T-helper 1 cell (primary cell): Measurements from ENCODE around the gene C2CD2.
"Not testable (repeated sequence)": the region's sequence is repeated elsewhere in the genome, so short reads cannot be mapped to it uniquely, and the experiment has no call there.

Experiments
- DNase-seq, 5 donors: peaks; one replicate each; pipeline ENCODE4 v3.0.0-alpha.2; 2012 to 2020

The C2CD2 gene

DNA sequence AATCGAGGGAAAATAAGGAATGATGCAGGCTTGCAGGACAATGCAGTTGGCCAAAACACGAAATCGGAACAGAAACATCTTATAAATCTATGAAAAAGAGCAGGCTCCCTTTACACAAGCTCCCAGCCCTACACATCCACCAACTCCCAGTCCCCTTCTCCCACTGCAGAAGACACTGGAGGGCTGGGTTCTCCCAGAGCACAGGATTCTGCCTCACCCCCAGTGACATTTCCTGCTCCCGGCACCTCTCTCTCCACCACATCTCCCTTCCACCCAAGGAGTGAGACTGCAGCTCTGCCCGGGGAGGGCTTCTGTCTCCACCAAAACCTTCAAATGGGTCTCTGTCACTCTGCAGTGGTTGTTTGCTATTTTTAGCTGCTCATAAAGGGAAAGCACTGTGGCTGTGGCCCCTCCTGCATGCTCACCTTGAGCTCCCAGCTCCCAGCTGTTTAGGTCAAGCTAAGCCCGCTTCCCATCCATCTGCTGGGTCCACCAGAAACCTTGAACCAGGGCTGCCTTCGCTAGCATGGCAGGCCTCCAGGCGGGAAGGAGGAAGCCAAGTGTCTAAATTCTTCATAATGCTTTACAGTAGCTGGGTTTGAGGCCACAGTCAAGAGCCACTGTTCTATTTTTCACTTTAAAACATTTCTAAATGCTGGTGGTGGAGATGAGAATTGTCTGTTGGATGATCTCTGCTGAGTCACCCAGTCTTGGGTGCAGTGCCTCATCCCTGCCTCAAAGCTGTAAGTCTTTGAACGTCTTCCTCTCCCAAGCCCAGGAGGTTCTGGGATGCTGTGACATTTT, 3.3 kb upstream of the C2CD2 start:
- DNase-seq, result no peak

DNA sequence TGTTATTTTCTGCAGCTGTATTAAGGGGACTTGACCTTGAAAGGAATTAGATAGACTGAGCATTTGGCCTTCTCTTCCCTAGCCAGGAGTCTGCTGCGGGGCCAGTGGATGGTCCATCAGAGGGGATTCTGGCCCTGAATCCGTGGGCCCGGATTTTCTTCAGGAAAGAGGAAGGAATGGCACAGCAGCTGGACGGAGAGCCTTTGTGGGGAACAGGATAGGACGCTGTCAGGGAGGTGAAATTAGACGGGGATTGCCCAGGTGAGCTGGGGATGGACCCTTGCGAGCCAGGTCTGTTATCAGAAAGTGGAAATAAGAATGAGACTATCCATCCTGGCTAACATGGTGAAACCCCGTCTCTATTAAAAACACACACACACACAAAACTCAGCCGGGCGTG, 1.7 kb upstream of the C2CD2 start:
- no peak for DNase-seq

DNA sequence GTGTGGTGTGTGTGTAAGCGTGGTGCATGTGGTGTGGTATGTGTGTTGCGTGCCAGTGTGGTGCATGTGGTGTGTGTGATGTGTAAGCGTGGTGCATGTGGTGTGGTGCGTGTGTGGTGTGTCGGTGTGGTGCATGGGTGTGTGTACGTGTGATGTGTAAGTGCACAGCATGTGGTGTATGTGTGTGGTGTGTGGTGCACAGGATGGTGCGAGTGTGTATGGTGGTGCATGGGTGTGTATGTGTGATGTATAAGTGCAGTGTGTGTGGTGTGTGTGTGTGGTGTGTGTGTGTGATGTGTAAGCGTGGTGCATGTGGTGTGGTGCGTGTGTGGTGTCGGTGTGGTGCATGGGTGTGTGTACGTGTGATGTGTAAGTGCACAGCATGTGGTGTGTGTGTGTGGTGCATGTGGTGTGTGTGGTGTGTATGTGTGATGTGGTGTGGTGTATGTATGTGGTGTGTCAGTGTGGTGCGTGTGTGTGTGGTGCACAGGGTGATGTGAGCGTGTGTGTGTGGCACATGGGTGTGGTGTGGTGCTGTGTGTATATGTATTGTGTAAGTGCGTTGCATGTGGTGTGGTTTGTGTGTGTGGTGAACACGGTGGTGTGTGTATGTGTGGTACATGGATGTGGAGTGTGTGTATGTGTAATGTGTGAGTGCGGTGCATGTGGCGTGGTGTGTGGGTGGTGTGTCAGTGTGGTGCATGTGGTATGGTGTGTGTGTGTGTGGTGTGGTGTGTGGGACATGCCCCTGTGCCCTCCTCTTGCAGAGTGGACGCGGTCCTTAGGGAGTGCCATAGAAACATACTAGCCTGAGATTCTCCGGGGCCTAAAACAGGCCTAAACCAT, 1.1 kb upstream of the C2CD2 start:
- no peak for DNase-seq

DNA sequence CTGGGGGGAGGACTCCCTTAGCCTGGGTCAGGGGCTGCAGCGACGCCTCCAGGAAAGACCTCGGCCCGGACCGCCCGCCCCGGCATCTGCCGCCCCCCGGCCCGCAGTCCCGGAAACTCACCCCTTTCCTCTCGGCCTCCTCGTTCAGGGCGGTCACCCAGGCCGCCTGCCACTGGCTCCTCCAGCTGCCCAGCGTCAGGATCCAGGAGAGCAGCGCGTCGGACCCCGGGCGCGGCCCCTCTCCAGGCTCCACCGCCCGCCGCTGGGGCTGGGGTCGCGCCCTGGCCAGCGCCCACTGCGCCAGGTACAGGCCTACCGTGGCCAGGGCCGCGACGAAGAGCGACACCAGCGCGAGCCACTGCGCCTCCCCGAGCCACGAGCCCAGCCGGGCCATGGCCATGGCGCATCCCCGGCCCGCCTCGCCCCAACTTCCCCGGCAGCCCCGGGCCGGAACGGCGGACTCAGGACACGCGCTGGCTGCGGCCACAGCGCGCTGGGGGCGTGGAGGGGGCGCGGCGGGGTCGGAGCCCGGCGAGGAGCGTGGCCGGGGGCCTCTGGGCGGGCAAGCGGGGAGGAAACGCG, 478 bp downstream of the C2CD2 start:
- no peak for DNase-seq

DNA sequence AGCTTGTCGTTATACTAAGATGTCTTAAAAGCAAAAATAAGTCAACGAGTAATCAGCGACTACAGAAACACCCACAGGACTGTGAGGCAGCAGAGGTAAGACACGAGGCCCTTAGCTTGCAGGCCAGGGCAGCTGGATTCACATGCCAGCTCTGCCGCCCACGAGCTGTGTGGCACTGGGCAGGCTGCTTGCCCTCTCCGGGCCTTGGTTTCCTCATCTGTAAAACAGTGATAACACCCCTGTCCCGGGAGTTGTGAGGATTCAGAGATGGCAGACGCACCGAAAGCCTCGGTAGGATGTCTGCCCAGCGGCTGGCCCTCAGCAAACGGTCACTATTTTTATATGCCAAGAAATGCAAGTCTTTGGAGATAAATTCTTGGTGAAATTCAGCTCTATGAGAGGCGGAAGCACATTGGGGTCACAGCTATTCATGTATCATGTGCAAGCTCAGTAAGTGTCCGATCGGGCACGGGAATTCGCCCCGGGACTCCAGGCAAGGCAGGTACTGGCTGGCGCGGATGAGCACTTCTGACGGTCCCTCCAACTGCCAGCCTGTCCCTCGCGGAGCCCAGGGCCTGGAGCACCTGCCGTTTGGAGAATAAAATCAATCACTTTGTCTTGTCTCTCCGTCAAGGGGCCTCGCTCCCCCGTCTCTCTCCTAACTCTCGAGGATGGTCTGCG, 1.1 kb downstream of the C2CD2 start:
- no peak for DNase-seq

DNA sequence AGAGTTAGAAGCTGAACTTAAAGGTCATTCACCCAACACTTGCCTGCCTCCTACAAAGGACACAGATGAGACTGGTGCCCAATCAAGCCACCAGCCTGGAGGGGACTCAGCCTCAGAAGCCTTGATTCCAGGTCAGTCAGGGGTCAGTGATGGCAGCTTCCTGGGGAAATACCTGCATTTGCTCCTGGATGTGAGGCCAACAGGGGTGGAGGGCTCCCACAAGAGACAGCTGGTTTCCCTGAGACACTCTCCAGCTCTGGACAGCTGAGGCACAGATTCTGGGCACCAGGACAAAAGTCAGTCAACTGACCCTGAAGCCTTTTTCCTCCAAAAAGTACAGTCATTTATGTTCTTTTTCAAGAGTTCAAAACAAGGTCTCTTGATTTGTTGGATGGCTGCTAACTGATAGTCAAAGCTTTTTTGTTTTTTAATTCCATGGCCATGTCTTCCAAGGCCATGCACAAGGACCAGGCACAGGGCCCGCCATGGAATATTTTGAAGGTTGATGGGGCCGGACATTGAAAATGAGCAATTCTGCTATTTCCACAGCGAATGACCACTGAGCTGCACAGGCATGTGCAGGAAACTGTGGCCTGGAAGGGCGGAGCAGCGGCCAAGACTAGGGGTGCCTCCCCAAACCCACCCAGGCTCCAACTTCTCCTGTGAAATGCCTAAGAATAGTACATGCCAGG, 1.8 kb downstream of the C2CD2 start:
- no peak for DNase-seq

DNA sequence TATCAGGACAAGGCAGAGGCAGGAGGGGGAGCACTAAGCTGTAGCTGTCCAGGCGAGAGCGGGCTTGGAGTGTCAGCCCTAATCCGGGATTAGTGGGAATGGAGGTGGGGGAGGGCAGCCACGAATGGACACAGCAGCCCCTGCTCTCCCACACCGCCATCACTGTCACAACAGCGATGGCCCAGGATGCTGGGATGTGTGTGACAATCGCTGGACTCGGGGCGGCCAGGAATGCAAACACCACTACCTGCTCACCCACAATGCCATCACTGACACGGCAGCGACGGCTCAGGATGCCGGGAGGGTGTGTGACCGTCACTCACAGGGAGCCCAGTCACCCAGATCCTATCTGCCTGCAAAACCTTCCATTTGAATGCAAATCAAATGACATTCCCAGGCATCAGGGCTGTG, 2.9 kb downstream of the C2CD2 start:
- DNase-seq, result no peak

DNA sequence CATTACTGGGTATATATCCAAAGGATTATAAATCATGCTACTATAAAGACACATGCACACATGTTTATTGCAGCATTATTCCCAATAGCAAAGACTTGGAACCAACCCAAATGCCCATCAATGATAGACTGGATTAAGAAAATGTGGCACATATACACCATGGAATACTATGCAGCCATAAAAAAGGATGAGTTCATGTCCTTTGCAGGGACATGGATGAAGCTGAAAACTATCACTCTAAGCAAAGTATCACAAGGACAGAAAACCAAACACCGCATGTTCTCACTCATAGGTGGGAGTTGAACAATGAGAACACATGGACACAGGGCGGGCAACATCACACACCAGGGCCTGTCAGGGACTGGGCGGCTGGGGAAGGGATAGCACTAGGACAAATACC, 4.2 kb downstream of the C2CD2 start:
- not testable (repeated sequence) for DNase-seq

DNA sequence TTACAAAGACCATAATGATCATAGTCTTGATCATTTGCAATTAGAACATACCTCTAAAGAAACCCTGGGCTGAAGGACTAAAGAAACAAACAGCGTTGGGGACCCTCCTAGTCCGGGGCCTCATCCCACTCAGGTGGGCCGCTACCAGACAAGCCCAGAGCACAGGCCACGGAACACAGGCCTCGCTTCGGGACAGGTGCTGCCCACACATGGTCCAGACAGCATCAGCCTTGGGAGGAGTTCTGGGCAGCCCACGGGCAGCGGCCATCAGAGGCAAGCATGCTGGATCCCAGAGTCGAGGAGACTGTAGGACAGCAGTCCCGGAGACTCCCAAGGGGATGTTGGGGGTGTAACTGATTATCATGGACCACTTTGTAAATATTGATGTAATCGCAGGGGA, 4.9 kb downstream of the C2CD2 start:
- DNase-seq, result no peak

DNA sequence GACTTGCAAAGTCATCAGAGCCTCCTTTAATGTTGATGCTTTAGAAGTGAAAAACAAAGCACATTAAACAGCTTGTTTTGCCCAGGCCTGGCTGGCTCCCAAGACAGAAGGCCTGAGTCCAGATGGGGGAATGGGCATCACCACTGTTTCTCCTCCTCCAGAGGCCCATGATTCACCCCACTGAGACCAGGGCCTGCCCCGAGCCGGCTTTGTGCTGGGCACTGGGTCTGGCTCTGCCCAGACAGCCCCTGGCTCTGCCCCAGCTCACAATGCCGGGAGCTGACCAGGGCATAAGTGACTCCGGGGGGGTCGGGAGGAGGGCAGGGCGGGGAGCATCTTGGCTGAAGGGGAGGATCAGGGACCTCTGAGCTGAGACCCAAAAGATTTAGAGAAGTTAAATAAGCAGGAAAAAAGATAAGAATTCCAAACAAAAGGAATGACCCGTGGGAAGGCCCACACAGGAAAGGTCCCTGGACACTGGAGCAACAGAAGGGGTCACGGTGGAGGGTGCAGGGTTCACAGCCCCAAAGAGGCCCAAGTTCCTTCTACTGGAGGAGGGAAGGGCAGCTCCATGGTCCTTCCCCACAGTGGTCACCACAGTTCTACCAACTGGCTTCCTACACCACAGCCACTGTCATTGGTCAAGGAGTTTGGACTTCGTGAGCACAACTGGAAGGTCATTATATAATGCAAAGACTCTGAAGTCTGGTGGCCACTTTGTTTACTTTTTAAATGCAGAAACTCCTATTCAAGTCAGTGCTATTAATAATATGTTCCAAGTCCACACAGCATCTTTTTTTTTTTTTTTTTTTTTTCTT, 5.5 kb downstream of the C2CD2 start:
- DNase-seq, result no peak

DNA sequence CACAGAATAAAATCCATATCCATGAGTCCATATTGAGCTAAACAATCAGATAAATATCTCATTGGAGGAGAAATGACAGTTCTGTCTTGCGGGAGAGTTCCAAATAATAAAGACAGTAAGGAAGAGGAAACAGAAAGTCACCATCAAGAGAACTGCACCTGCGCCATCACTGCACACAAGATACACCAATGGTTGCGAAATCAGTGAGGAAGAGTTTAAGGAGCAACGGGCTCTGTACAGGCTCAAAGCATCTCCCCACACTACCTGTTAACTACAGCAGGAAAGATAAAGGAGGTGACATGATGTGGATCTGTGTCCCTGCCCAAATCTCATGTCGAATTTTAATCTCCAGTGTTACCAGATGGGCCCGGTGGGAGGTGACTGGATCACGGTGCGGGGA, 7.8 kb downstream of the C2CD2 start:
- no peak for DNase-seq

DNA sequence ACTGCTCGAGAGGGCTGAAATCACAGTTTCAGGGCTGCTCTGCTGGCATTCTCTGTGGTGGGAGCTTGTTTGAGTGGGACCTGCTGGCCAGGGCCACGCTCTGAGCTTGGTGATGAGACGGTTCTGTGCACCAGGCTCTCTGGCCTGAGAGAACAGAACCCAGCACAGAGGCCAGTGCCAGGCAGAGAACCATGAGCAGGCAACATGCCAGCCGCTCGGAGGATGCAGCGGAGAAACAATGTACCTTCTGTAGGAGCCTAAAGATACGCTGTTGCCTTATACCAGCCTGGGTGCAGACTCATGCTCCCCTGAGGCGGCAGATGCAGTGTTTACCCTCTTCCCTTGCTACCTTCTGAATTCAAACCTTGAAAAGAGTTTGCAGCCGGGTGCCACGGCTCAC, 10.0 kb downstream of the C2CD2 start:
- no peak for DNase-seq

DNA sequence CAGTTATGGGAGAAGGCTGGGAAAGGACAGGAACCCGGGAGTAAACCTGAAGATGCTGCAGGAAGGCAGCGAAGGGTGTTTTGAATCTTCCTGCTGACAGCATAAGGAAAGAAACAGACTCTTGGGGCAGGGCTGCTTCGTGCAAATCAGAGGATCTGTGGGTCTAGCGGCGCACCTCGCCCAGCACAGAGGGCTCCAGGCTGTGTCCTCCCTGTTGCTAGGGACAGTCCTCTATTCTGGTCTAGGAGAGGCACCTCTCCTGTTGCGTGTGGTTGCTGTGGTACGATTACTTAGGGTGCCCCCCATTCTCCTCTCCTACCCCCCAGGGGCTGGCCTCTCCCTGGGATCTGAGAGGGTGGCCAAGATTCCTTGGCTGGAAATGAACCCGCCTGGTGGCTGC, 11.4 kb downstream of the C2CD2 start:
- DNase-seq, result no peak

DNA sequence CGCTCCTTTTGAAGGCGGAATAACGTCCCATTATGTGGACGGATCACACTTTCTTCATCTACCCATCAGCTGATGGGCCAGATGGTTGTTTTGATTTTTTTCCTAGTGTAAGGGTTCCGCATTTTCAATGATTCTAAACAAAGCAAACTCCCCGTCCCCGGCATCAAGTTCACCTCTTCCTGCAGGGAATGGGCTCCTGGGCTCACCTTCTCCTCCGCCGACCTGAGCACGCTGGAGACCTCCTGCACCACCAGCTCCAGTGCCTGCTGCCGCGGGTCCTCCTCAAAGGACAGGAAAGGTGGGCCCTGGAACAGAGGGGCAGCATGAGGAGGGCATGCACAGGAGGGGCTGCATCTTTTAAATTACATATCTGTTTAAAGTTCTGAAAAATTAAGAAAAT, 11.9 kb downstream of the C2CD2 start:
- no peak for DNase-seq

DNA sequence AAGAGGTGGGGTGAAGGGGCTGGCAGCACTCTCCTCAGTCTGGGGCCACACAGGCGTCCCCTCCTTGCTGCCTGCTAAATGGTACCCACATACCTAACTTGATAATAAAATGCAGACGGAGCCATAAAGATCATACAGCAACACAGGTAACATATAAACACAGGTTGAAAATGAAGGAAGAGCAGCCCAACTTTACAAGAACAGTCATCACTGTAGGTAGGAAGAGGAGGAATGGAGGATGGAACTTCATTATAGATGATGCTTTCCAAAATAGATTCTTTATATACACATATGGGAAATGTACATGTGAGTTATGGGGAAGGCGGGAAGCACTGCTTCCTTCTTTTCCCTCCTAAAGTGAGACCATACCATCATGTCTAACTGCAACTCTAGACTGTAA, 13.4 kb downstream of the C2CD2 start:
- no peak for DNase-seq

DNA sequence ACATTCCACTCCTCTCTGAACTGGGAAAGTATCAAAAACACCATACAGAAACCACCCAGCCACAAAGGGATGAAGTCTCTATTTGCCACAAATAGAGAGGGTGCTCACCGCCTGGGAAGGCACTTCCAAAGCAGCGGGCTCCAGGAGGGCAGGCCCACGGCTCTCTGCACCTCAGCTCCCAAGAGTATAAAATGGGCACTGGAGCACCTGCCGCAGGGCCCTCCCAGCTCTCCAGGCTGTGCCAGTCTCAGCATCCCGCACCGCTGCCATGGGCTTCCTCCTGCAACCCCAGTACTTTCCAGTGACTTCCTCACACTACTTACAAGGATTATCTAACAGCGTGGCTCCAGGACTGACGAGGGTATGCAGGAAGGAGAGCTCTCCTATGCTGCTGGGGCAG, 14.4 kb downstream of the C2CD2 start:
- no peak for DNase-seq

DNA sequence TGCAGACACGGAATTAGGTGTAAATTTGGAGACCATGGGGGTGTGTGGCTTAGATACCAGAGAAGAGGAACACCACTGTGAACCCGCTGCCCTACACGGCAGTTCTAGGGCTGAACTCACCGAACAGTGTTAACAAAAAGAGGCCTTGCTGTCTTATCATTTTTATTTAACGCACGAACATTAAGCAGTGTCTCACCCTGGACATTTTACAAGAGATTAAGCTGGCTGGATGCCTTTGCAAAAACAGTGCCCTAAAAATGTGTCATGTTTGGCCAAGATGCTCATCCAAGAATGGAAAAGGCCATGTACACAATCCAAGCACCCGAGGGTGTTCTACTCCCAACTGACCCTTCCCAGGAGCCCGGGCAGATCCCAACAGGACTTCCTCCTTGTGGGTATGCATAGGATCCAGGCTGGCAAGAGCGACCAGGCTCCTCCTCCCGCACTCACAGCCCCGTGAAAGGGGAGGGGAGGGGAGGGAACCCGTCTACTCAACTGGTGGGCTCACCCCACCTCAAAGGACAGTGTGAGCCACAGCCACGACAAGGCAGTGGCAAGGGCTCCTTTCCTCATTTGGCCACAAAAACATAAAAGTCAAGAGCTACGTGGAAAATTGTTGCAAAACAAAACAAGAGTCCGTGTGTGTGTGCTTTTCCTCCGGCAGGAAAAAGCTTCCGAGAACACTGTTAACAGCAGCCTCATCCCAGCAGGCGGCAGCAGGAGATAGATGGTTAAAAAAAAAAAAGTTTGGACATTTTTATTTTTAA, 20.3 kb downstream of the C2CD2 start:
- no peak for DNase-seq

DNA sequence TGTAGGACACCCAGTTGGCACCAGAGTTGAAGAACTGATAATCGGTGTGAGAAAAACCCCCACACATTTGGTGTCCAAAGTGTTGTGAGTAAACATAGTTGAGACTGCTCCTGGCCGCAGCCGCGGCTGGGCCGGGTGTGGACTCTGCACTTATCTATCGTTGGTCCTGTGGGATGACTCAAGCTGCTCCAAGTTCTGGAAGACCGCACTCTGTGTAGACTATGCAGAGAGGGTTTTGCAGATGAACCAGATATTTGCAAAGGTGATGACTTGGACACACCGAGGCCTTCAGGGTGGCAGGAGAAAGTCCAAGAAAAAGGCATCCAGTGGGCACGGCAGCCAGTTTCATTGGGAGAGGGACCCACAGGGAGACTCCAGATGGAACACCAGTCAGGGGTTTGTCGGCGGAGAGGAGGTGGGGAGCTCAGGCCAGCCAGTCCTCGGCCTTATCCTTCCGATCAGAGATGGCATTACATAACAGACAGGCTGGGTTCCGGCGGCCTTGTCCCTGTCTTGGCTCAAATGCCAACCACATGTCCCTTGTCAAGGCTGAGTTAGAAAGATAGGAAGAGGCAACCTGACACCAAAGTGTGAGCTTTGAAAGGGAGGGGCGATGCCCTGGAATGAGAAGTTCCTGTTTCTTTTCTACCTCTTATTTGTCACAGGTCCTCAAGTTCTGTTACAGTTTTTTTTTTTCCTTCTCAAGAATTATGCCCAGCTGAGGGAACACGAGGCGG, 21.1 kb downstream of the C2CD2 start:
- DNase-seq, result no peak

DNA sequence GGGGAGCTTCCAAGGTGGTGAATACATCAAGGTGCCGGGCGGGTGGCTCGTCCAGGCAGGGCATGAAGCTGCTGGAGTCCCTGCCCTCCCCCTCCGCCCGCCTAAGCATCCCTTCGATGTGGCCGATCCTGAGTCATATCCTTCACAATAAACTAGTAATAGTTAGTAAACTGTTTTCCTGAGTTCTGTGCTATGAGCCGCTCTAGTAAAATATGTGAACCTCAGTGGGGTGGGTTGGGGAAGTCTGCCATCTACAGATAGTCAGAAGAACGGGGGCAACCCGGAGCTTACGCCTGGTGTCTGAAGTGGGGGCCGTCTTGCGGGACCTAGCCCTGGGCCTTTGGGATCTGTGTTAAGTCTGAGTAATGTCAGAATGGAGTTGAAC, 21.6 kb downstream of the C2CD2 start:
- DNase-seq, result no peak

DNA sequence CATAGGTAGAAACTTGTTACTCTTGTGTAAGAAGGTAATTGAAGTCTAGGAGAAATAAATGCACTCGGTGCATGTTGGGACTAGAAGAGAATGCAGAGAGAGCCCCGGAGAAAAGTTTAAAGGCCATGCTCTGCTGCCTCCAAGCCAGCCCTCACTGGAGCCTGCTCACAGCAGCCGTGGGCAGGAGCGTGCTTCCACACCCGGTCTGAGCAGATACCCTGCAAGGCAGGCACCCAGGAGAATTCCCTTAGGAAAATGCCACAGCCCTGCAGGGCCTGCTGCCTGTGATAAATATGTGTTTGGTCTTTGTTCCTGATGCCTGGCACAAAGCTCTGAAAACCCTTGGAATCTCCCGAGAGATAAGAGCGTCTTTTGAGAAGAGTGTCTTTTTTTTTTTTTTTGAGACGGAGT, 22.8 kb downstream of the C2CD2 start:
- DNase-seq, result no peak
